IMR-90 (cell line): ENCODE results near the gene SLC22A12. TPM values are rescaled to one million over a fixed set of nuclear protein-coding genes. Genes with fewer than 3 reads are reported as not detected.

Source experiments
- ATAC-seq: fragments of 200-7000 bp; cut with Tn5 transposase; 2 replicates; pipeline ENCODE4 v1.9.1; 2020; ENCODE audit warnings: low read depth, mild to moderate bottlenecking, moderate library complexity
- BruUV-seq: library from RNA; stranded (reverse); fragments of 400-500 nt; replicated peaks from 2 replicates; lab custom pipeline; 2021; lab: Mats Ljungman, UMichigan
- CTCF ChIA-PET: fragments of 300-600 bp; formaldehyde crosslinking; extraction: SDS; loops from one replicate; lab custom pipeline; 2021; ENCODE audit warnings: antibody characterized with exemption; lab: Yijun Ruan, JAX
- POLR2A ChIA-PET: fragments of 300-600 bp; sonication (Branson Sonifier 250); formaldehyde crosslinking; loops from one replicate; lab custom pipeline; 2022; ENCODE audit warnings: antibody characterized with exemption; ENCODE audit not compliant: unreplicated experiment; lab: Charles Lee
- DNase-seq: peaks from one replicate; pipeline ENCODE4 v3.0.0; 2013
- H2AFZ ChIP-seq: replicated peaks from 2 replicates; pipeline ENCODE3; 2013; ENCODE audit warnings: low read length, mild to moderate bottlenecking; ENCODE audit not compliant: poor library complexity
- H2AK5ac ChIP-seq: 2 replicates; pipeline ENCODE4 v1.6.1; 2013; ENCODE audit warnings: low read depth, low read length, inconsistent platforms
- H2AK9ac ChIP-seq: replicated peaks from 2 replicates; pipeline ENCODE3; 2013; ENCODE audit warnings: mild to moderate bottlenecking, low read depth, low read length, moderate library complexity; ENCODE audit not compliant: poor library complexity
- H2BK120ac ChIP-seq: 2 replicates; pipeline ENCODE4 v1.6.1; 2013; ENCODE audit warnings: low read depth, low read length, inconsistent platforms
- H2BK15ac ChIP-seq: 3 replicates; pipeline ENCODE4 v1.6.1; 2013; ENCODE audit warnings: low read depth, low read length, inconsistent platforms
- H2BK20ac ChIP-seq: 2 replicates; pipeline ENCODE4 v1.6.1; 2013; ENCODE audit warnings: low read depth, mild to moderate bottlenecking, inconsistent platforms, low read length, moderate library complexity
- H2BK5ac ChIP-seq: 2 replicates; pipeline ENCODE4 v1.6.1; 2013; ENCODE audit warnings: mild to moderate bottlenecking, low read depth, low read length, inconsistent platforms; ENCODE audit not compliant: poor library complexity, severe bottlenecking
- H3K14ac ChIP-seq: replicated peaks from 2 replicates; pipeline ENCODE4 v1.6.1; 2013; ENCODE audit warnings: low read depth, low read length, inconsistent platforms
- H3K18ac ChIP-seq: 2 replicates; pipeline ENCODE4 v1.6.1; 2013; ENCODE audit warnings: low read depth, low read length, control low read depth
- H3K23ac ChIP-seq: 2 replicates; pipeline ENCODE4 v1.6.1; 2013; ENCODE audit warnings: low read depth, low read length, inconsistent platforms
- H3K27ac ChIP-seq: 2 replicates; pipeline ENCODE4 v1.5.1; 2013; ENCODE audit warnings: mild to moderate bottlenecking, control low read depth, low read length; ENCODE audit not compliant: insufficient read depth
- H3K27me3 ChIP-seq: 2 replicates; pipeline ENCODE4 v1.6.1; 2013; ENCODE audit warnings: low read length; ENCODE audit not compliant: control insufficient read depth, insufficient read depth
- H3K36me3 ChIP-seq: 2 replicates; pipeline ENCODE4 v1.6.1; 2013; ENCODE audit warnings: low read length, mixed read lengths; ENCODE audit not compliant: control insufficient read depth, insufficient read depth
- H3K4ac ChIP-seq: 2 replicates; pipeline ENCODE4 v1.6.1; 2013; ENCODE audit warnings: low read depth, low read length, inconsistent platforms
- H3K4me1 ChIP-seq: 2 replicates; pipeline ENCODE4 v1.6.1; 2013; ENCODE audit warnings: low read length, mixed read lengths; ENCODE audit not compliant: control insufficient read depth, insufficient read depth
- H3K4me2 ChIP-seq: 2 replicates; pipeline ENCODE4 v1.6.1; 2013; ENCODE audit warnings: low read depth, mild to moderate bottlenecking, control low read depth, low read length, moderate library complexity
- H3K4me3 ChIP-seq: 2 replicates; pipeline ENCODE4 v1.5.1; 2013; ENCODE audit warnings: low read depth, mild to moderate bottlenecking, control low read depth, low read length, moderate library complexity; ENCODE audit not compliant: insufficient read depth
- H3K56ac ChIP-seq: 2 replicates; pipeline ENCODE4 v1.6.1; 2013; ENCODE audit warnings: low read length, inconsistent platforms; ENCODE audit not compliant: insufficient read depth; ENCODE audit errors: extremely low read depth
- H3K79me1 ChIP-seq, 2 experiments: 2 replicates each; pipeline ENCODE4 v1.6.1; 2013; ENCODE audit warnings: low read length in 2 of 2, inconsistent platforms in 1 of 2, low read depth in 1 of 2
- H3K9ac ChIP-seq: 2 replicates; pipeline ENCODE4 v1.6.1; 2013; ENCODE audit warnings: low read depth, low read length, control low read depth
- H3K9me1 ChIP-seq: 2 replicates; pipeline ENCODE4 v1.6.1; 2013; ENCODE audit warnings: low read length, inconsistent platforms; ENCODE audit not compliant: insufficient read depth
- H3K9me3 ChIP-seq: 2 replicates; pipeline ENCODE4 v1.6.1; 2013; ENCODE audit warnings: low read length; ENCODE audit not compliant: control insufficient read depth, insufficient read depth
- H4K20me1 ChIP-seq: 2 replicates; pipeline ENCODE4 v1.6.1; 2013; ENCODE audit warnings: low read length, inconsistent platforms; ENCODE audit not compliant: insufficient read depth
- H4K5ac ChIP-seq: 2 replicates; pipeline ENCODE4 v1.6.1; 2013; ENCODE audit warnings: mild to moderate bottlenecking, low read depth, low read length, control low read depth
- H4K8ac ChIP-seq, 2 experiments: 2 replicates each; pipeline ENCODE4 v1.6.1; 2013; ENCODE audit warnings: low read depth in 2 of 2, low read length in 2 of 2, control low read depth in 1 of 2, inconsistent platforms in 1 of 2
- H4K91ac ChIP-seq: 2 replicates; pipeline ENCODE4 v1.6.1; 2013; ENCODE audit warnings: low read depth, low read length, inconsistent platforms; ENCODE audit not compliant: insufficient read depth
- BHLHE40 ChIP-seq: fragments of 150-350 bp; IDR thresholded peaks from 2 replicates; pipeline ENCODE4 v1.6.1; 2016; ENCODE audit warnings: mild to moderate bottlenecking, low read depth, low read length
- CEBPB ChIP-seq: IDR thresholded peaks from 2 replicates; pipeline ENCODE4 v1.6.1; 2012; ENCODE audit warnings: low read depth, low read length, improper control_type of control experiment
- CTCF ChIP-seq: conservative IDR thresholded peaks from 2 replicates; pipeline ENCODE4 v1.5.1; 2012; ENCODE audit warnings: mild to moderate bottlenecking, low read depth, low read length, improper control_type of control experiment
- ELK1 ChIP-seq: fragments of 150-350 bp; IDR thresholded peaks from 2 replicates; pipeline ENCODE4 v1.6.1; 2016; ENCODE audit warnings: low read depth, mild to moderate bottlenecking, low read length, moderate library complexity, borderline replicate concordance
- FOS ChIP-seq: fragments of 150-350 bp; IDR thresholded peaks from 2 replicates; pipeline ENCODE4 v1.6.1; 2016; ENCODE audit warnings: low read depth, low read length
- MAFK ChIP-seq: IDR thresholded peaks from 2 replicates; pipeline ENCODE4 v1.6.1; 2012; ENCODE audit warnings: low read depth, low read length, improper control_type of control experiment
- MAZ ChIP-seq: IDR thresholded peaks from 2 replicates; pipeline ENCODE4 v1.6.1; 2012; ENCODE audit warnings: low read depth, mild to moderate bottlenecking, low read length, improper control_type of control experiment, moderate library complexity, borderline replicate concordance
- MXI1 ChIP-seq: IDR thresholded peaks from 2 replicates; pipeline ENCODE4 v1.6.1; 2012; ENCODE audit warnings: low read depth, mild to moderate bottlenecking, low read length, moderate library complexity, borderline replicate concordance
- NFE2L2 ChIP-seq: fragments of 150-350 bp; IDR thresholded peaks from 2 replicates; pipeline ENCODE4 v1.6.1; 2016; ENCODE audit warnings: low read depth, mild to moderate bottlenecking, low read length
- POLR2A ChIP-seq: IDR thresholded peaks from 2 replicates; pipeline ENCODE4 v1.6.1; 2012; ENCODE audit warnings: mild to moderate bottlenecking, low read depth, low read length
- RCOR1 ChIP-seq: IDR thresholded peaks from 2 replicates; pipeline ENCODE4 v1.6.1; 2012; ENCODE audit warnings: mild to moderate bottlenecking, low read length, improper control_type of control experiment; ENCODE audit not compliant: insufficient replicate concordance
- RFX5 ChIP-seq: IDR thresholded peaks from 2 replicates; pipeline ENCODE4 v1.8.0; 2012; ENCODE audit warnings: low read depth, mild to moderate bottlenecking, low read length, moderate library complexity
- USF2 ChIP-seq: fragments of 150-350 bp; IDR thresholded peaks from 2 replicates; pipeline ENCODE4 v1.6.1; 2017; ENCODE audit warnings: mild to moderate bottlenecking, antibody characterized with exemption, low read length, low read depth
- WGBS, 2 experiments: methylation state at CpG; one replicate each; pipeline versions ENCODE4 v1.1.5 to v1.1.7; 2013; ENCODE audit warnings: missing lambda C conversion rate in 2 of 2; ENCODE audit not compliant: insufficient read length in 1 of 2; ENCODE audit errors: extremely low coverage in 2 of 2; 5-methylcytosine and 5-hydroxymethylcytosine counted together
- dilution Hi-C: fragments of 300-500 bp; cut with HindIII; formaldehyde crosslinking; loops from one replicate; pipeline ENCODE4 v1.14.3; 2018; ENCODE audit warnings: low sequenced_read_pairs; ENCODE audit not compliant: unreplicated experiment
- in situ Hi-C: fragments of 300-500 bp; cut with MboI; formaldehyde crosslinking; loops from 3 replicates; pipeline ENCODE4 v1.14.3; 2019; ENCODE audit warnings: low sequenced_read_pairs, inconsistent platforms, mixed read lengths
- intact Hi-C: fragments of 100-400 bp; cut with micrococcal nuclease; formaldehyde crosslinking; loops from 2 replicates; pipeline ENCODE4 v1.10.0; 2022
- polyA plus RNA-seq, 3 experiments: library from polyadenylated mRNA; depleted of rRNA; stranded (reverse); fragments of >200 nt; gene quantifications; 2 replicates each; pipeline ENCODE4 v1.2.3, GENCODE V29; 2012; ENCODE audit warnings: low replicate concordance in 1 of 3
- total RNA-seq: library from RNA; depleted of rRNA; stranded (reverse); fragments of >200 nt; gene quantifications from 2 replicates; pipeline ENCODE4 v1.2.3, GENCODE V29; 2012

The SLC22A12 gene
- total and polyA plus RNA-seq, 2 of the 4 experiments (the other 2 are of a cell fraction): not detected

GRCh38 chr11:64647019-64647779 lies 56.2 kb downstream of the SLC22A12 start (continued):
- no peak for TF ChIP-seq RCOR1

- Histone ChIP-seq H3K9me3 (no peaks in the 10 kb centered on the region), H3K9ac (no peak overlapping the region), H2BK15ac (no peak overlapping the region), H3K4me1 (no peaks in the 10 kb centered on the region), H3K4me2 (no peak overlapping the region), H4K20me1 (peaks cover 5% of the 10 kb centered on the region), H2BK120ac (no peak overlapping the region), H3K23ac (no peak overlapping the region), H2AK5ac (no peak overlapping the region), H3K18ac (no peak overlapping the region), H3K56ac (no peak overlapping the region), H3K4ac (no peak overlapping the region), H4K8ac (no peak overlapping the region), H3K14ac (no peak overlapping the region), H3K4me3 (no peak overlapping the region), H4K91ac (no peak overlapping the region), H2AK9ac (no peak overlapping the region), H3K27ac (no peak overlapping the region), H3K9me1 (0 out of 2 replicates have a peak, but pooled peaks cover 3% of the 10 kb centered on the region), H3K79me1 (no peaks in the 10 kb centered on the region), H2BK20ac (no peak overlapping the region), H4K5ac (no peak overlapping the region), H2AFZ (no peak overlapping the region), H3K27me3 (peaks cover 73% of the 10 kb centered on the region), H3K36me3 (no peaks in the 10 kb centered on the region), H2BK5ac (no peak overlapping the region)
- ATAC-seq: no peak
- intact Hi-C loops: no loop called here
- ChIA-PET POLR2A (no interaction called here), CTCF (interaction anchor here (1.3 kb wide), 1 partner anchor 40 kb away, joined by 3 read pairs; no protein-coding TSS in a partner anchor)
- BruUV-seq: no TSS peak
- in situ Hi-C loops: no loop called here
- WGBS, 2 experiments: 56% methylated on average over 8 of the region's 9 CpGs; no CpG with 5 or more reads in 1 of the 2 experiments
- no peak for DNase-seq
- dilution Hi-C loops: no loop called here
- TF ChIP-seq CEBPB: no peak
- TF ChIP-seq RFX5: no peak
- no peak for TF ChIP-seq USF2
- no peak for TF ChIP-seq ELK1
- no peak for TF ChIP-seq FOS
- no peak for TF ChIP-seq MAZ
- no peak for TF ChIP-seq NFE2L2
- no peak for TF ChIP-seq MXI1
- TF ChIP-seq BHLHE40: no peak
- no peak for TF ChIP-seq MAFK
- no peak for TF ChIP-seq CTCF
- TF ChIP-seq POLR2A: no peak
Observed at GRCh38 chr11:64648551-64648950, 57.5 kb downstream of the SLC22A12 start.
